ENCODE results near the gene ZNF503. TPM values are rescaled to one million over a fixed set of nuclear protein-coding genes. Genes with fewer than 3 reads are reported as not detected.

ZNF503 gene
- total and polyA plus RNA-seq, 2 of the 8 experiments (the other 6 are each of a cell fraction or from before 2014, with no cell fraction given), result 0.03 to 0.13 TPM

DNA sequence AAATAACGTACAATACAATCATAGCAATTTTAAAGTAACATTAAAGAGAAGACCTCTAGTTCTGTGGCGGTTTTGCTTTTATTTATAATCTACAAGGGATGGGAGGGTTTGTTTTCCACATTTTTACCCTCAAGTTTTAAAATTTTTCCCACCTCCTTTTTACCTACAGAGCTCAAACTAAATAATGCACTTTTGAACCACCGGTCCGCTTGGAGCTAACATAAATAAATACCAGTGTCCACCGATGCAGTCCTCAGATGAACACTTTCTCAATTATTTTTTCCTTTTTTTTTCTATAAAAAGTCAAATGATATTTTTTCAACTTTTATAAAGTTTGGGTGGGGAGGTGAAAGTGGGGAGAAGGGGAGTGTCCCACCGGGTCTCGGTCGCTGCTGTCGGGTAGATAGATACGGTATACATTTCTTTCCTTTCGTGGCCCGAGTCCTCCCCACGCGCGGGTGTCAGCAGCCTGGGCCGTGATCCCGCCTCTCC, 3.3 kb downstream of the ZNF503 start (continued):
- TF ChIP-seq, protein P1, sequence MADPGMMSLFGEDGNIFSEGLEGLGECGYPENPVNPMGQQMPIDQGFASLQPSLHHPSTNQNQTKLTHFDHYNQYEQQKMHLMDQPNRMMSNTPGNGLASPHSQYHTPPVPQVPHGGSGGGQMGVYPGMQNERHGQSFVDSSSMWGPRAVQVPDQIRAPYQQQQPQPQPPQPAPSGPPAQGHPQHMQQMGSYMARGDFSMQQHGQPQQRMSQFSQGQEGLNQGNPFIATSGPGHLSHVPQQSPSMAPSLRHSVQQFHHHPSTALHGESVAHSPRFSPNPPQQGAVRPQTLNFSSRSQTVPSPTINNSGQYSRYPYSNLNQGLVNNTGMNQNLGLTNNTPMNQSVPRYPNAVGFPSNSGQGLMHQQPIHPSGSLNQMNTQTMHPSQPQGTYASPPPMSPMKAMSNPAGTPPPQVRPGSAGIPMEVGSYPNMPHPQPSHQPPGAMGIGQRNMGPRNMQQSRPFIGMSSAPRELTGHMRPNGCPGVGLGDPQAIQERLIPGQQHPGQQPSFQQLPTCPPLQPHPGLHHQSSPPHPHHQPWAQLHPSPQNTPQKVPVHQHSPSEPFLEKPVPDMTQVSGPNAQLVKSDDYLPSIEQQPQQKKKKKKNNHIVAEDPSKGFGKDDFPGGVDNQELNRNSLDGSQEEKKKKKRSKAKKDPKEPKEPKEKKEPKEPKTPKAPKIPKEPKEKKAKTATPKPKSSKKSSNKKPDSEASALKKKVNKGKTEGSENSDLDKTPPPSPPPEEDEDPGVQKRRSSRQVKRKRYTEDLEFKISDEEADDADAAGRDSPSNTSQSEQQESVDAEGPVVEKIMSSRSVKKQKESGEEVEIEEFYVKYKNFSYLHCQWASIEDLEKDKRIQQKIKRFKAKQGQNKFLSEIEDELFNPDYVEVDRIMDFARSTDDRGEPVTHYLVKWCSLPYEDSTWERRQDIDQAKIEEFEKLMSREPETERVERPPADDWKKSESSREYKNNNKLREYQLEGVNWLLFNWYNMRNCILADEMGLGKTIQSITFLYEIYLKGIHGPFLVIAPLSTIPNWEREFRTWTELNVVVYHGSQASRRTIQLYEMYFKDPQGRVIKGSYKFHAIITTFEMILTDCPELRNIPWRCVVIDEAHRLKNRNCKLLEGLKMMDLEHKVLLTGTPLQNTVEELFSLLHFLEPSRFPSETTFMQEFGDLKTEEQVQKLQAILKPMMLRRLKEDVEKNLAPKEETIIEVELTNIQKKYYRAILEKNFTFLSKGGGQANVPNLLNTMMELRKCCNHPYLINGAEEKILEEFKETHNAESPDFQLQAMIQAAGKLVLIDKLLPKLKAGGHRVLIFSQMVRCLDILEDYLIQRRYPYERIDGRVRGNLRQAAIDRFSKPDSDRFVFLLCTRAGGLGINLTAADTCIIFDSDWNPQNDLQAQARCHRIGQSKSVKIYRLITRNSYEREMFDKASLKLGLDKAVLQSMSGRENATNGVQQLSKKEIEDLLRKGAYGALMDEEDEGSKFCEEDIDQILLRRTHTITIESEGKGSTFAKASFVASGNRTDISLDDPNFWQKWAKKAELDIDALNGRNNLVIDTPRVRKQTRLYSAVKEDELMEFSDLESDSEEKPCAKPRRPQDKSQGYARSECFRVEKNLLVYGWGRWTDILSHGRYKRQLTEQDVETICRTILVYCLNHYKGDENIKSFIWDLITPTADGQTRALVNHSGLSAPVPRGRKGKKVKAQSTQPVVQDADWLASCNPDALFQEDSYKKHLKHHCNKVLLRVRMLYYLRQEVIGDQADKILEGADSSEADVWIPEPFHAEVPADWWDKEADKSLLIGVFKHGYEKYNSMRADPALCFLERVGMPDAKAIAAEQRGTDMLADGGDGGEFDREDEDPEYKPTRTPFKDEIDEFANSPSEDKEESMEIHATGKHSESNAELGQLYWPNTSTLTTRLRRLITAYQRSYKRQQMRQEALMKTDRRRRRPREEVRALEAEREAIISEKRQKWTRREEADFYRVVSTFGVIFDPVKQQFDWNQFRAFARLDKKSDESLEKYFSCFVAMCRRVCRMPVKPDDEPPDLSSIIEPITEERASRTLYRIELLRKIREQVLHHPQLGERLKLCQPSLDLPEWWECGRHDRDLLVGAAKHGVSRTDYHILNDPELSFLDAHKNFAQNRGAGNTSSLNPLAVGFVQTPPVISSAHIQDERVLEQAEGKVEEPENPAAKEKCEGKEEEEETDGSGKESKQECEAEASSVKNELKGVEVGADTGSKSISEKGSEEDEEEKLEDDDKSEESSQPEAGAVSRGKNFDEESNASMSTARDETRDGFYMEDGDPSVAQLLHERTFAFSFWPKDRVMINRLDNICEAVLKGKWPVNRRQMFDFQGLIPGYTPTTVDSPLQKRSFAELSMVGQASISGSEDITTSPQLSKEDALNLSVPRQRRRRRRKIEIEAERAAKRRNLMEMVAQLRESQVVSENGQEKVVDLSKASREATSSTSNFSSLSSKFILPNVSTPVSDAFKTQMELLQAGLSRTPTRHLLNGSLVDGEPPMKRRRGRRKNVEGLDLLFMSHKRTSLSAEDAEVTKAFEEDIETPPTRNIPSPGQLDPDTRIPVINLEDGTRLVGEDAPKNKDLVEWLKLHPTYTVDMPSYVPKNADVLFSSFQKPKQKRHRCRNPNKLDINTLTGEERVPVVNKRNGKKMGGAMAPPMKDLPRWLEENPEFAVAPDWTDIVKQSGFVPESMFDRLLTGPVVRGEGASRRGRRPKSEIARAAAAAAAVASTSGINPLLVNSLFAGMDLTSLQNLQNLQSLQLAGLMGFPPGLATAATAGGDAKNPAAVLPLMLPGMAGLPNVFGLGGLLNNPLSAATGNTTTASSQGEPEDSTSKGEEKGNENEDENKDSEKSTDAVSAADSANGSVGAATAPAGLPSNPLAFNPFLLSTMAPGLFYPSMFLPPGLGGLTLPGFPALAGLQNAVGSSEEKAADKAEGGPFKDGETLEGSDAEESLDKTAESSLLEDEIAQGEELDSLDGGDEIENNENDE (IDR thresholded peaks at IDR 0.05; ENCODE audit: insufficient replicate concordance, low read length), result no peak
- TF ChIP-seq SP1 (IDR thresholded peaks at IDR 0.05; ENCODE audit: low read depth, low read length) (no peak), POLR2AphosphoS5 (IDR thresholded peaks at IDR 0.05; ENCODE audit: low read depth, low read length) (no peak), RBBP5 (IDR thresholded peaks at IDR 0.05; ENCODE audit: borderline replicate concordance, low read depth, low read length) (no peak), CEBPB (IDR thresholded peaks at IDR 0.05; ENCODE audit: low read depth, low read length) (no peak), KDM5A (IDR thresholded peaks at IDR 0.05; ENCODE audit: low read length) (no peak), BRCA1 (IDR thresholded peaks at IDR 0.05; ENCODE audit: low read depth, low read length) (no peak), KDM4A (IDR thresholded peaks at IDR 0.05; ENCODE audit: low read depth, low read length, severe bottlenecking) (no peak)
